Measurements from ENCODE around the gene NDOR1.

DNA sequence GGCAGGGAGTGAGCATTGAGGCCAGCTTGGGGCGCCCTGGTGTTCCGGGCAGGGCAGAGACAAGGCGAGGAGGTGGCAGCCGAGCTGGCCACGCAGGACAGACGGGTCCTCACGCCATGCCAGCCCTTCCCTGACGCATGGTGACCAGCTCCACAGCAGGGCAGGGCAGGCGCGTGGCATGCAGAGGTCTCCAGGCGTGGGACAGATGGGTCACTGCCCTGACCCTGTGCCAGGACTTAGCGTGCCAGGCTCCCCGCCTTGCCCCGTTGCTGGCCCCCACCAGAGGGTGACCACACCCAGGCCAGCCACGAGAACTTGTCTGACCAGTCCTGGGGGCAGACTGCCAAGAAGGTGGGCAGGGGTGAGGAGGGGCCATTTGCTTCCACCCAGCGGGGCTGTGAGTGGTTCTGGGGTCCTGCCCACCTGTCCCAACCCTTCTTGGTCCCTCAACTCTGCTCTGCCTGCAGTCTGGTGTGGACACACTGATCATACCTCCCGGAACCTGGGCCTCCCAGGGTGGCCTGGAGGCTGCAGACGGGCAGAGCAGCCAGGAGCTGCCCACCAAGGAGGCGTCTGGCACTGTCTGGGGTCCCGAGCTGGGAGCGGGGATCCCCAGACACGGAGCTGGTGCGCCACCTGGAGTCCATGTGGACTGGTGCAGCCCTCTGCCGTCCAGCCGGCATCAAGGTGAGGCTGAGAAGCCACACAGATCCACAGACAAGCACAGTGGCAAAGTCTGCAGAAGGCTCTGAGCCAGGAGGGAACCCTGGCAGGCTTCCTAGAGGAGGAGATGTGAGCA, 21.8 kb downstream of the NDOR1 start, which contains the start of gene RNF224:
- TF ChIP-seq, protein P1, sequence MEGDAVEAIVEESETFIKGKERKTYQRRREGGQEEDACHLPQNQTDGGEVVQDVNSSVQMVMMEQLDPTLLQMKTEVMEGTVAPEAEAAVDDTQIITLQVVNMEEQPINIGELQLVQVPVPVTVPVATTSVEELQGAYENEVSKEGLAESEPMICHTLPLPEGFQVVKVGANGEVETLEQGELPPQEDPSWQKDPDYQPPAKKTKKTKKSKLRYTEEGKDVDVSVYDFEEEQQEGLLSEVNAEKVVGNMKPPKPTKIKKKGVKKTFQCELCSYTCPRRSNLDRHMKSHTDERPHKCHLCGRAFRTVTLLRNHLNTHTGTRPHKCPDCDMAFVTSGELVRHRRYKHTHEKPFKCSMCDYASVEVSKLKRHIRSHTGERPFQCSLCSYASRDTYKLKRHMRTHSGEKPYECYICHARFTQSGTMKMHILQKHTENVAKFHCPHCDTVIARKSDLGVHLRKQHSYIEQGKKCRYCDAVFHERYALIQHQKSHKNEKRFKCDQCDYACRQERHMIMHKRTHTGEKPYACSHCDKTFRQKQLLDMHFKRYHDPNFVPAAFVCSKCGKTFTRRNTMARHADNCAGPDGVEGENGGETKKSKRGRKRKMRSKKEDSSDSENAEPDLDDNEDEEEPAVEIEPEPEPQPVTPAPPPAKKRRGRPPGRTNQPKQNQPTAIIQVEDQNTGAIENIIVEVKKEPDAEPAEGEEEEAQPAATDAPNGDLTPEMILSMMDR (IDR thresholded peaks at IDR 0.05; ENCODE audit: low read length): peak; percentile 96
- no peak for TF ChIP-seq EZH2 (IDR thresholded peaks at IDR 0.05; ENCODE audit: borderline replicate concordance, low read length)

Measured in OCI-LY1 (cell line).